ENCODE measurements around the gene CISTR.

CISTR gene

GRCh38 chr12:53700567-53700966 is 51.2 kb downstream of the CISTR start:
- Histone ChIP-seq H3K4me1 (ENCODE audit: control insufficient read depth, insufficient read depth, low read length) (peaks cover 6% of the 10 kb centered on the region), H3K9me3 (ENCODE audit: control insufficient read depth, insufficient read depth, low read depth, low read length) (no peaks in the 10 kb centered on the region), H3K27ac (ENCODE audit: extremely low read depth, low read depth, low read length) (no peak overlapping the region), H3K36me3 (ENCODE audit: control insufficient read depth in 2 of 2, insufficient read depth in 1 of 2, low read length in 2 of 2) (no peaks in the 10 kb centered on the region), H3K4me3 (ENCODE audit: low read depth, low read length) (no peak overlapping the region)
- CTCF ChIA-PET, result interaction anchor here (0.6 to 29.1 kb wide), 10 partner anchors 8 to 157 kb away, joined by 3 to 915 read pairs (median 6); no protein-coding TSS in a partner anchor
- POLR2A ChIA-PET, result interaction anchor here (0.9 kb wide), 1 partner anchor 52 kb away, joined by 3 read pairs; no protein-coding TSS in a partner anchor
- peak; percentile 41; the same call in 1 of the 2 replicates for TF ChIP-seq ZBTB17 (tag by site-specific recombination; IDR thresholded peaks at IDR 0.05)
- no peak for TF ChIP-seq ZBTB49 (tag by site-specific recombination; IDR thresholded peaks at IDR 0.05; ENCODE audit: low read depth)
- 0 out of 2 replicates have a peak, but pooled peaks have one; percentile 9 for TF ChIP-seq CTCF (tag by site-specific recombination; IDR thresholded peaks at IDR 0.05)

GRCh38 chr12:53699678-53700025 is 52.1 kb downstream of the CISTR start:
- no peak overlapping the region for H3K4me3 ChIP-seq (ENCODE audit: low read depth, low read length)
- peaks cover 6% of the 10 kb centered on the region for H3K4me1 ChIP-seq (ENCODE audit: control insufficient read depth, insufficient read depth, low read length)
- POLR2A ChIA-PET, result interaction anchor here (0.9 kb wide), 1 partner anchor 34 kb away, joined by 3 read pairs; no protein-coding TSS in a partner anchor
- no peaks in the 10 kb centered on the region for H3K36me3 ChIP-seq (ENCODE audit: control insufficient read depth in 2 of 2, insufficient read depth in 1 of 2, low read length in 2 of 2)
- TF ChIP-seq PRDM10 (tag by site-specific recombination; IDR thresholded peaks at IDR 0.05) (peak; percentile 37), ZIC2 (tag by site-specific recombination; IDR thresholded peaks at IDR 0.05) (peak; percentile 24; the same call in 1 of the 2 replicates), ZBTB48 (tag by site-specific recombination; IDR thresholded peaks at IDR 0.05) (no peak), ZBTB17 (tag by site-specific recombination; IDR thresholded peaks at IDR 0.05) (peak; percentile 42; the same call in 1 of the 2 replicates), ZNF366 (tag by site-specific recombination; conservative IDR thresholded peaks at IDR 0.05) (0 out of 2 replicates have a peak, but pooled peaks have one; percentile 15), ZNF600 (tag by site-specific recombination; IDR thresholded peaks at IDR 0.05) (peak; percentile 81), GLIS1 (tag by site-specific recombination; IDR thresholded peaks at IDR 0.05) (no peak), ZNF148 (tag by site-specific recombination; IDR thresholded peaks at IDR 0.05; ENCODE audit: borderline replicate concordance) (no peak), ZNF404 (tag by site-specific recombination; IDR thresholded peaks at IDR 0.05) (no peak), PATZ1 (tag by site-specific recombination; IDR thresholded peaks at IDR 0.05) (peak; percentile 76), ZNF398 (tag by site-specific recombination; IDR thresholded peaks at IDR 0.05) (peak; percentile 85)
- no peak overlapping the region for H3K27ac ChIP-seq (ENCODE audit: extremely low read depth, low read depth, low read length)
- H3K9me3 ChIP-seq (ENCODE audit: control insufficient read depth, insufficient read depth, low read depth, low read length), result no peaks in the 10 kb centered on the region
- CTCF ChIA-PET, result interaction anchor here (0.6 to 29.1 kb wide), 12 partner anchors 8 to 533 kb away, joined by 3 to 915 read pairs (median 4); no protein-coding TSS in a partner anchor

Measured in HEK293 (cell line).